SH-SY5Y (cell line): ENCODE data around the gene PSKH1.

Experiments
- GATA2 ChIP-seq: IDR thresholded peaks from 2 replicates; pipeline ENCODE4 v1.6.1; 2011; ENCODE audit warnings: mild to moderate bottlenecking, low read depth, low read length
- GATA3 ChIP-seq: IDR thresholded peaks from 2 replicates; pipeline ENCODE4 v1.6.1; 2011; ENCODE audit warnings: low read depth, mild to moderate bottlenecking, low read length, moderate library complexity

DNA sequence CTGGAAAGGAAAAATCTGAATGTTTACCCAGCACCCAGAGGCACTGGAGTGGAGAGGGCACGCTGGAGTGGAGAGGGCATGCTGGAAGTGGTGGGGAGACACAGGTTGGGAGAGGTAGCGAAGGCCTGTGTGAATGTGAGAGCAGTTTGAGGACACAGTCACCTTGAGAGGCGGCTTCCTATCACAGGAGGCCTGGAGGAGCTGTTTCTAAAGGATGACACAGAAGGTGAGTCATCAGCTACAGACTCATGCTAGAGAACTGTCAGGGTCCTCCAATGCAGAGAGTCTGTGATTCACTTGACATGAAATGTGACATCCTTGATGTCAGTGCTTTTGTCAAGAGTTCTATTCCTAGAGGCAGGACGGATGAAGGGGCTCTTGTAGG is 24.8 kb downstream of the PSKH1 start:
- no peak for TF ChIP-seq GATA2
- no peak for TF ChIP-seq GATA3
